K562 (cell line): ENCODE measurements around the gene ZDHHC8. TPM values are rescaled to one million over a fixed set of nuclear protein-coding genes. Genes with fewer than 3 reads are reported as not detected.

Experiments used
- ATAC-seq: fragments of 200-7000 bp; cut with Tn5 transposase; 3 replicates; pipeline ENCODE4 v1.9.1; 2020; ENCODE audit warnings: moderate library complexity
- BruUV-seq: library from RNA; stranded (reverse); fragments of 400-500 nt; replicated peaks from 2 replicates; lab custom pipeline; 2021; lab: Mats Ljungman, UMichigan
- CTCF ChIA-PET: fragments of 300-600 bp; formaldehyde crosslinking; extraction: SDS; loops from one replicate; lab custom pipeline; 2021; ENCODE audit warnings: low intra/inter-chr PET ratio; lab: Yijun Ruan, JAX
- POLR2A ChIA-PET: fragments of 300-600, 350-650 bp; sonication (Branson Sonifier 250); formaldehyde crosslinking; extraction: SDS; loops from one replicate; lab custom pipeline; 2021; ENCODE audit warnings: antibody characterized with exemption, inconsistent platforms; lab: Yijun Ruan, JAX
- DNase-seq, 4 experiments: peaks; one replicate each; pipeline versions ENCODE4 v3.0.0 to v3.0.0-alpha.2; 2011 to 2018; ENCODE audit warnings: low spot score in 3 of 4, mixed read lengths in 3 of 4; ENCODE audit errors: extremely low read depth in 1 of 4
- FAIRE-seq: peaks from 2 replicates; lab custom pipeline; 2011; peaks lifted over from hg19 to GRCh38; lab: Jason Lieb, UNC
- H2AFZ ChIP-seq: 2 replicates; pipeline ENCODE4 v1.6.0; 2011; ENCODE audit warnings: low read depth, low read length, control low read depth, inconsistent platforms
- H3K27ac ChIP-seq: fragments of 200-600 bp; 3 replicates; pipeline ENCODE4 v1.8.0; 2011; ENCODE audit warnings: low read depth, mild to moderate bottlenecking, control low read depth, inconsistent platforms, low read length, moderate library complexity, mixed read lengths; ENCODE audit errors: extremely low read depth
- H3K27me3 ChIP-seq, 2 experiments: fragments of 300-600 bp in 1 of 2; 2 replicates in 1 of 2; 3 replicates in 1 of 2; pipeline versions ENCODE4 v1.6.0 to v1.8.0; 2011; ENCODE audit warnings: inconsistent platforms in 2 of 2, low read length in 2 of 2, mild to moderate bottlenecking in 1 of 2, mixed read lengths in 1 of 2, moderate library complexity in 1 of 2; ENCODE audit not compliant: control insufficient read depth in 2 of 2, insufficient read depth in 2 of 2
- H3K36me3 ChIP-seq: fragments of 300-600 bp; 3 replicates; pipeline ENCODE4 v1.8.0; 2011; ENCODE audit warnings: mild to moderate bottlenecking, low read length, inconsistent platforms; ENCODE audit not compliant: control insufficient read depth, insufficient read depth
- H3K4me1 ChIP-seq, 2 experiments: fragments of 200-600 bp in 1 of 2; replicated peaks in 1 of 2; 2 replicates in 1 of 2; 3 replicates in 1 of 2; pipeline versions ENCODE4 v1.5.1 to v1.8.0; 2011; ENCODE audit warnings: inconsistent platforms in 2 of 2, low read length in 2 of 2, mild to moderate bottlenecking in 1 of 2, mixed read lengths in 1 of 2, moderate library complexity in 1 of 2; ENCODE audit not compliant: control insufficient read depth in 2 of 2, insufficient read depth in 2 of 2
- H3K4me2 ChIP-seq: 2 replicates; pipeline ENCODE4 v1.6.1; 2011; ENCODE audit warnings: low read length, control low read depth, inconsistent platforms, mixed read lengths; ENCODE audit not compliant: insufficient read depth
- H3K4me3 ChIP-seq: fragments of 200-600 bp; sonication (generic), shearing (Covaris generic); 2 replicates; pipeline ENCODE4 v1.5.1; 2016; ENCODE audit warnings: control low read depth, inconsistent platforms
- H3K79me2 ChIP-seq: fragments of 200-600 bp; 3 replicates; pipeline ENCODE4 v1.8.0; 2011; ENCODE audit warnings: low read length, inconsistent platforms; ENCODE audit not compliant: control insufficient read depth, insufficient read depth
- H3K9ac ChIP-seq, 2 experiments: 2 replicates each; pipeline versions ENCODE4 v1.6.0 to v1.6.1; 2011; ENCODE audit warnings: low read depth in 2 of 2, low read length in 2 of 2, control low read depth in 1 of 2, inconsistent platforms in 1 of 2, mild to moderate bottlenecking in 1 of 2, mixed read lengths in 1 of 2; ENCODE audit not compliant: insufficient read depth in 1 of 2
- H3K9me1 ChIP-seq: one replicate; pipeline ENCODE4 v1.6.0; 2011; ENCODE audit warnings: inconsistent platforms, mild to moderate bottlenecking, low read length, moderate library complexity; ENCODE audit not compliant: control insufficient read depth, insufficient read depth
- H3K9me3 ChIP-seq: replicated peaks from 2 replicates; pipeline ENCODE4 v1.5.1; 2011; ENCODE audit warnings: low read depth, low read length, inconsistent platforms; ENCODE audit not compliant: control insufficient read depth, insufficient read depth
- H4K20me1 ChIP-seq: replicated peaks from 2 replicates; pipeline ENCODE4 v1.6.1; 2011; ENCODE audit warnings: low read length, inconsistent platforms, mixed read lengths; ENCODE audit not compliant: control insufficient read depth, insufficient read depth
- CHD4 ChIP-seq: fragments of 200-600 bp; sonication (generic); IDR thresholded peaks from 3 replicates; pipeline ENCODE4 v1.6.1; 2012; ENCODE audit warnings: low read depth, mild to moderate bottlenecking, mixed read lengths, low read length, inconsistent platforms; ENCODE audit not compliant: insufficient read depth, insufficient replicate concordance, poor library complexity, severe bottlenecking
- DNMT1 ChIP-seq: fragments of 450-650 bp; IDR thresholded peaks from 2 replicates; pipeline ENCODE4 v1.6.1; 2016; ENCODE audit warnings: antibody characterized with exemption, mild to moderate bottlenecking
- FOS ChIP-seq: IDR thresholded peaks from 3 replicates; pipeline ENCODE4 v1.6.1; 2011; ENCODE audit not compliant: insufficient read length; ENCODE audit errors: extremely low read depth
- FOXA3 ChIP-seq, 2 experiments: fragments of 450-650 bp in 1 of 2; sonication (generic) in 1 of 2; formaldehyde crosslinking; IDR thresholded peaks in 1 of 2; conservative IDR thresholded peaks in 1 of 2; 2 replicates each; pipeline versions ENCODE4 v1.4.0 to v1.8.0; 2020 to 2022; ENCODE audit warnings: mild to moderate bottlenecking in 2 of 2, missing genetic modification reagents in 1 of 2
- MEIS2 ChIP-seq: fragments of 450-650 bp; IDR thresholded peaks from 2 replicates; pipeline ENCODE4 v1.6.1; 2014; ENCODE audit warnings: mild to moderate bottlenecking; ENCODE audit not compliant: partially characterized antibody
- MITF ChIP-seq: IDR thresholded peaks from 2 replicates; pipeline ENCODE4 v1.6.1; 2014; ENCODE audit warnings: antibody characterized with exemption
- RHOXF2B ChIP-seq: fragments of 250-450 bp; sonication (Bioruptor Pico); conservative IDR thresholded peaks from 2 replicates; pipeline ENCODE4 v1.5.1; 2021
- SIN3A ChIP-seq, 2 experiments: fragments of 150-350 bp in 1 of 2; IDR thresholded peaks; 2 replicates each; pipeline ENCODE4 v1.6.1; 2011 to 2016; ENCODE audit warnings: borderline replicate concordance in 2 of 2, low read depth in 2 of 2, low read length in 2 of 2, mild to moderate bottlenecking in 2 of 2, moderate library complexity in 2 of 2; ENCODE audit not compliant: control insufficient read depth in 1 of 2
- ZBTB2 ChIP-seq: fragments of 450-650 bp; IDR thresholded peaks from 2 replicates; pipeline ENCODE4 v1.6.1; 2016; ENCODE audit warnings: antibody characterized with exemption
- WGBS: fragments of 100-300 bp; shearing (Covaris generic); methylation state at CpG from one replicate; pipeline ENCODE4 v1.1.6; 2016; ENCODE audit warnings: low coverage, mixed read lengths; ENCODE audit not compliant: insufficient coverage; ENCODE audit errors: missing lambda C conversion rate; 5-methylcytosine and 5-hydroxymethylcytosine counted together
- in situ Hi-C: fragments of 300-500 bp; cut with MboI; formaldehyde crosslinking; loops from 4 replicates; pipeline ENCODE4 v1.15.0; 2018; ENCODE audit warnings: inconsistent platforms, mixed read lengths
- intact Hi-C: fragments of 100-400 bp; cut with micrococcal nuclease; formaldehyde crosslinking; loops from 2 replicates; pipeline ENCODE4 v1.14.2; 2022
- polyA plus RNA-seq, 8 experiments: library from polyadenylated mRNA; depleted of rRNA in 4 of 8; stranded (reverse) in 5 of 8; unstranded in 3 of 8; fragments of >200 nt; fragmentation: Nextera tagmentation in 2 of 8; fragmentation: Illumina TruSeq in 1 of 8; extraction: Ambion mirVana in 2 of 8; extraction: Trizol in 1 of 8; gene quantifications; 2 replicates each; pipeline versions ENCODE4 v1.2.1 to v1.2.3, GENCODE V29; 2011 to 2014; ENCODE audit warnings: inconsistent platforms in 1 of 8, missing spikeins in 1 of 8
- total RNA-seq, 7 experiments: library from RNA; depleted of rRNA in 6 of 7; stranded (reverse); fragments of >200 nt in 6 of 7; fragmentation: Illumina TruSeq in 2 of 7; extraction: Trizol in 2 of 7; gene quantifications; 2 replicates each; pipeline versions ENCODE4 v1.2.1 to v1.2.3, GENCODE V29; 2011 to 2021; ENCODE audit warnings: low replicate concordance in 1 of 7

Gene ZDHHC8
- total and polyA plus RNA-seq, 9 of the 15 experiments (the other 6 are each of a cell fraction or from before 2014, with no cell fraction given) = 0.04 to 109 (median 16.4) TPM

GRCh38 chr22:20127869-20128618 lies 3.6 kb upstream of the ZDHHC8 start:
- peak; percentile 37 for FAIRE-seq
- Histone ChIP-seq H3K4me1 (peaks cover 11 to 75% of the 10 kb centered on the region in 2 experiments), H4K20me1 (peaks cover 76% of the 10 kb centered on the region), H3K36me3 (peaks cover 52% of the 10 kb centered on the region; the same call in 2 of the 3 replicates), H3K4me3 (no peak overlapping the region), H3K9me3 (no peaks in the 10 kb centered on the region), H3K9ac (peak overlapping the region in 1 of 2 experiments; percentile 71; a peak in 2 of 4 replicates), H3K27ac (no peak overlapping the region; the same call in 2 of the 3 replicates), H3K9me1 (peaks cover 4% of the 10 kb centered on the region), H3K27me3 (no peaks in the 10 kb centered on the region), H2AFZ (no peak overlapping the region), H3K79me2 (peaks cover 30% of the 10 kb centered on the region), H3K4me2 (no peak overlapping the region)
- in situ Hi-C loops (loop anchor here (5.0 kb wide), 1 partner anchor 156 kb away; no protein-coding TSS in a partner anchor), intact Hi-C loops (no loop called here)
- DNase-seq = peak in 1 of 4 experiments; percentile 51
- BruUV-seq = no TSS peak
- ChIA-PET CTCF (interaction anchor here (0.7 to 5.8 kb wide), 6 partner anchors 154 to 397 kb away, joined by 3 to 80 read pairs (median 6); no protein-coding TSS in a partner anchor), POLR2A (interaction anchor here (0.5 to 8.3 kb wide), 24 partner anchors 9 to 459 kb away, joined by 3 to 212 read pairs (median 3); partner anchors contain the start of genes COMT, RANBP1, TANGO2 and TRMT2A)
- 70% methylated on average over 17 of the region's 17 CpGs for WGBS
- peak; percentile 1 for ATAC-seq
- TF ChIP-seq SIN3A (IDR thresholded peaks at IDR 0.05; ENCODE audit: borderline replicate concordance in 2 of 2, control insufficient read depth in 1 of 2, low read depth in 2 of 2, low read length in 2 of 2) = peak in 1 of 2 experiments; percentile 49; a peak in 1 of 4 replicates
- no peak for TF ChIP-seq CHD4
- TF ChIP-seq ZBTB2 = peak; percentile 40; the same call in 1 of the 2 replicates
- 0 out of 2 replicates have a peak, but pooled peaks have one; percentile 20 for TF ChIP-seq MITF
- TF ChIP-seq MEIS2 = peak; percentile 20
- no peak for TF ChIP-seq FOS
- TF ChIP-seq FOXA3 (CRISPR knock-in tag; conservative IDR thresholded peaks at IDR 0.05 in 1 of 2, IDR thresholded peaks at IDR 0.05 in 1 of 2) = 0 out of 4 replicates have a peak, but pooled peaks of 1 of the 2 experiments have one; percentile 21
- 0 out of 2 replicates have a peak, but pooled peaks have one; percentile 79 for TF ChIP-seq RHOXF2B
- TF ChIP-seq DNMT1 = 0 out of 2 replicates have a peak, but pooled peaks have one; percentile 9
